HG03196 (cell line): ENCODE data around the gene RPGRIP1L.

ENCODE experiments used
- ATAC-seq: cut with Tn5 transposase; IDR thresholded peaks from one replicate; pipeline ENCODE4 v1.9.1; 2021; ENCODE audit not compliant: unreplicated experiment

Gene RPGRIP1L

DNA sequence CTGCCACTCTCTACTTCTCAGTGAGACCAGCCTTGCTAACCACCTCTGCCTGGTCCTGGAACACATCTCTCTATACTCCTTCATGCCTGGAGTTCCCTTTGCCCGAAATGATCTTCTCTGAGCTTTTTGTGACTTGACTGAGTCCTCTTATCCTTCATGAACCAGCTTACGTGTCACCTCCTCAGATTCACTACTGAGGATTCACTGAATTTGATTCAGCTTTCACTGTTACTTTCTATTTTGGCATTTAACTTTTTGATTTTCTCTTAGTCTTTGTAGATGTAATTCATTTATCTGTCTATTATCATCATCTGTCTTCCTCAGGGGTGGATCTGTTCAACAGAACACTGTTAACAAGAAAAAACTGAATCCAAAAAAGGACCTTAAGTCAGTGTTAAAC is 95.6 kb downstream of the RPGRIP1L start:
- no peak for ATAC-seq

DNA sequence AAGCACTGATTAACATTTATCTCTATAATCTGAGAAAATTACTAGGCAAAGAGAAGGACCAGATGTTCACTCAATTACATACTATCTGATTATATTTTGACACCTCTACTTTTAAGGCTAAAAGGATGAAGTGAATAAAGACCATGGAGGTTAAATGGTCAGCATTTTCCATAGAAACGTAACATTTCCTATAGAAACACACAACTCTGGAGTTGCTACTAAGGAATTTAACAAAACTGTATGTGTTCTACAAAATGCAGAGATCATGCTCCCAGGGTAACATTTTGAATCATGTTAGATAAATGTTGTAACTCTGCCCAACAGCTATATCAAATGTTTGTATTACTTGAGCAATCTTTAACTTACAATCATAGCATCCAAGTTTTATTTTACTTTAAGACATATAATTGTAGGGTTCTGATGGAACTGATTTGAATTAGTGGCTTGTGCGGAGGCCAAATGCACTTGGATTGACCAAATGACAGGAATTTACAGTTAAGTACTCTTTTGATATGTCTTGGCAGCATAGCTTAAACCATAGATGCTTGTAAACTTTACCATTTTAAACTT is 97.7 kb downstream of the RPGRIP1L start:
- ATAC-seq = no peak

DNA sequence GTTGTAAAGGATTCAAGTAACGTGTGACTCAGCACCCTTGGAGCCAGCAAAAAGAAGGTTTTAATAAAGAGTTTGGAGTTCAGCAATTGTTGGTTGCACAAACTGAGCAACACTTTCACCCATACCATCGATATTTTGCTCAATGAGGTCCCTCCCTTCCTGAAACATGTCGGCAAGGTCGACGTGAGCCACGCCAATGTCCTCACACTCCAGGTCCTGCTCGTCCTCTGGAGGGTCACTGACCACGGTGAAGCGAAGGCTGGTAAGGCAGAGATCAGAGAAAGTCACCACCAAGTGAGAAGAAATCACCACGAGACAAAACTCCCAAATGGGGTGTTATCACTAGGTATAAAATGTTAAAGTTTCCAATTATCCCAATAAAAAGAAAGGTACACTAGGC is 98.3 kb downstream of the RPGRIP1L start:
- ATAC-seq = no peak

DNA sequence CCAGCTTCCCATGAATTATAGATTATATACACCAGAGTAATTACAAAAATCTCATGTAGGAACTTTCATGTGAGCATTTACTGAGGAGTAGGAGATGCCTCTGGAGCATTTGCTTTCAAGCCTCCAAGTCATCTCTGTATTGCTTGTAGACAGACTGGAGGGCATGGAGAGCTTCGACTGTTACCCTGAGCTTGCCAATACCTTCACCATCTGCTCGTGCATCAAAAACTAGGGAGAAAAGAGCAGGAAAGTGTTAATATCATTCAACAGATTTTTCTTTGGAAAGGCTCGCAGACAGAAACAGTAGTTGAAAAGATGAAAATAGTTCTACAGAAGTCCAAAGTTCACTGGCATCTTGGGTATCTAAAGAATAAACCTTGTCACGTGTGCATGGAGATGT is 101.7 kb downstream of the RPGRIP1L start:
- ATAC-seq = no peak

DNA sequence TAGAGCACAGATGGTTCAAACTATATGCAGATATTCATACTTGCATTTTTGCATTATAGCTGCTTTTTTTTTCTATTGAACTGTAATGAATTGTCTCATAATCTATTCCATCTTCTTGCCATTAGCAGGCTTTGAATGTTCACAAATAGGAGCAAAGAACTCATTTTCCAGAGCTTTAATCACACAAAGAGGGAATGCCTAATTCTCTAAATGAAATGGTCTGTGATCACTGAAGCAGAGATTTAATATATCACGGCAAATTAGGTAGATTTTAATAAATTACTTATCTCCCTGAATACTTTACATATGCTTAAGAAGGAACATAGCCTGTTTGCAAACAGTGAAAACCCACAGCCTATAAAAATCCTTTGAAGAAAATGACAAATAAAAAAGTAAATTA is 103.0 kb downstream of the RPGRIP1L start:
- no peak for ATAC-seq

DNA sequence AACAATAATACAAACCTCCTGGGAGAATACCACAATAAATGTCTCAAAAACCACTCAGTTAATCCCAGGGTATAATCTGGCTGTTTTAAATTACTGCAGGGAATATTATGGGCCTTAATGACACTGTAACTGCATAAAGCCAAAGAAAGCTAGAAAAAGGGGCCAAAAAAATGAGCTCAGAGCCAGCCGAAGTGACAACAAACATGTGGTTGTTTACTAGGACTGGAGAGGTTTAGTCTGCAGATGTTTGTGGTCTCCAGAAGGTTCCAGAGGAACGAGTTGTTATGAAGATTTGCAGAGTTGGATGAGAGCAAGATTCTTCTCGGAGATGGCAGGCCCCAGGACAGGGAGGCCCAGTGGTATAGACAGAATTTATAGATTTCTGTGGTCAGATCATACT is 103.5 kb downstream of the RPGRIP1L start:
- no peak for ATAC-seq

DNA sequence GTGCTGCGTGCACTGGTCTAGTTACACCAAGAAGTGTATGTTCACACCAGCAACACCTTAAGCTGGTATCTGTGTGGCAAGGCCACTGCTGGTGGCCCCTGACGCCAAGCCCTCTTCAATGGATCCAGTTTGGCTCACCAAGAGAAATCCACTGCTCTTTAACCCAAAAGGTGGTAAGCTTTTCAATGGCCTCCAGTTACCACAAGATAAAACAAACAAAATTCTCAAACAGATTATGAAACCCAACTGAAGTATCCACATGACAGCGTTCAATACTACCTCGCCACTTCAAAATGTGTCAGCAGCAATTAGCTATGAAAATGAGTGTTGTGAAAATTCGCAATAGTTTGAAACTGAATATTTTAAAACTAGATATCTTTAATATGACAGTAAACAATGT is 104.1 kb downstream of the RPGRIP1L start:
- no peak for ATAC-seq

DNA sequence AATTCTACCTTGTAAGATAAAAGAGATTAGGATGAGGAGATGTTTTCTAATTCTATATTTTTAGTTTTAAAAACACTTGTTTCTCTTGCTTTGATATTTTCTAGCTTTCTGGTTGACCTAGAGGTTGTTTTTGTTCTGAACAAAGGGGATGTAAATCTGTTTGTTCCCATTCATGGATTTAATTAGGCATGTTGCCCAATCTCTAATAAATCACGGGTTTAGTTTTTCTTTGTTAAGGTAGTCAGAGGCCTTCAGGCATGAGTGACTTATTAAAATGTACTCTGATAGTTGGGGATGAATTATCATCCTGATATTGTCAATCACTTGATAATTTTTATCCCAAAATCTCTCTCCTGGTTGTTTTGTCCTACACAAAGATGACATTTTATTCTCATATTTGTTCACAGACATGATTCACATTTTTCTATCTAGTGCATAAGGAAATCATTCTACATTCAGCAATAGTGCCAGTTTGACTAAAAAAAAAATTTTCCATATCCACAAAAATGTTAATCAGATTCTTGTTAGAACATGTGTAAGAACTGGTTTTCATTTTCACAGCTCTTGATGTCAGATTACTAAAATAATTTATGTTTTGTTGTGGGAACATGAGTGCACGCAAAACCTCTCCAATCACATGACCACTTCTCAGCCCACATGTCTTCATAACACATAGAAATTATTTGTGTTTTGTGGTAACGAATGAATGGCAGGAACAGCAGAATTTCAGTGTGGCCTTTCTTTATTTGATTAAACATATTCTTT is 105.0 kb downstream of the RPGRIP1L start:
- no peak for ATAC-seq

DNA sequence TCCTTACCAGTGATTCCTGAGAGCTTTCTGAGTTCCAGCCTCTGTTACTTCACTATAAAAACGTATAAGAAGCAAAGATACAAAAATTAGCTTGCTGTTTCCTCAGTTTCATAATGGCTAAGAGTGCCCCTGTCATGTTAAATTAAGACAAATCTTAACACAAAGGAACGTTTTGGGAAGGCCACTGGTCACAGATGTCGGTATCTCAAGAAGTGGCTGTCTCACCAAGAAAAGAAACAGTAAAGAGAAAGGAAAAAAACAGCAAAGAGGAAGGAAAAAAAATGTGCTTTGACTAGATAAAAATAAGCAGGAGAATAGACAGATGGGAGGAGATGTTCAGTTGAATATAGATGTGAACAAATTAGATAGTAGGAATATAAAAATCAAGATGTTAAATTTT is 105.9 kb downstream of the RPGRIP1L start:
- ATAC-seq = no peak

DNA sequence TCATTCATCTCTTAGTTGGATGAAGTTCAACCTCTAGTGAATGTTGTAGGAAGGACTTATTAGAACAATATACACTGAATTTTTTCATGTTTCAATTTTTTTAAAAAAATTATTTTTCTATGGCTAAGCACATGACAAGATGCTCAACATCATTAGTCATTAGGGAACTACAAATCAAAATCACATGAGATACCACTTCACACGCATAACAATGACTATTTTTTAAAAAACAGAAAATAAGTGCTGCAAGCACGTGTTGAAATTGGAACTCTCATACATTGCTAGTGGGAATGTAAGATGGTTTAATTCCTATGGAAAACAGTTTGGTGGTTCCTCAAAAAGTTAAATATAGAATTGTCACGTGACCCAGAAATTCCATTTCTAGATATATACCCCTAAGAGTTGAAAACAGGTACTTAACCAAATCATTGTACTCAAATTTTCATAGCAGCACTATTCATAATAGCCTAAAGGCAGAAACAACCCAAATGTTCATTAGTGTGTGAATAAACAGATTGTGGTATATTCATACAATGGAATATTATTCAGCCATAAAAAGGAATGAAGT is 115.5 kb downstream of the RPGRIP1L start:
- ATAC-seq = no peak

DNA sequence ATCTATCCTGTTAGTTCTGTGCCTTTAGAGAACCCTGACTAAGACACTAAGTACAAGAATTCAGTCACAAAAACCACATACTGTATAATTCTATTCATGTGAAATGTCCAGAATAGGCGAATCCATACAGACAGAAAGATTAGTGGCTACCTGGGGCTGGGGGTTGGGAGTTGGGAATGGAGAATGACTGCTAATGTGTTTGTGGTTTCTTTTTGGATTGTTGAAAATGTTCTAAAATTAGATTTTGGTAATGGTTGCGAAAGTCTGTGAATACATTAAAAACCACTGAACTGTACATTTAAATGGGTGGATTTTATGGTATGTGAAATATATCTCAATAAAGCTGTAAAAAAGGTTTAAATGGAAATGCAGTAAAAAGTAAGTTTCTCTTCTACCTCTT is 120.3 kb downstream of the RPGRIP1L start:
- no peak for ATAC-seq

DNA sequence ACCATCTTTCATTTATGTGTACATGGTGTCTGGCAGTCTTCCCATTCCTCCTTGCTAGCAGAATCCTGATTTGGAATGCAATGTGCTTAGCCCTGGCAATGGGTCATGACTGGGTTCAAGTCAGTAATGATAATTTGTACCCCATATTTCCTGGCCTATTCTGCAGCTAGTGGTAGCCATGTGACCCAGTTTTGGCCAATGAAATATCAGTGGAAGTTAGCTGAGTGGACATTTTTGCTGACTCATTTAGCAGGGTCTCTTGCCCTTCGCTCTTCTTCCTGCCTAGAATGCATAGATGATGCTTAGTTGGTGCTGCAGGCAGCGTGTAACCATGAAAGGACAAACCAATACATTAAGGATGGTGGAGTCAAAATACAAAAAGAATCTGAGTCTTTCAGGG is 121.9 kb downstream of the RPGRIP1L start:
- ATAC-seq = no peak

DNA sequence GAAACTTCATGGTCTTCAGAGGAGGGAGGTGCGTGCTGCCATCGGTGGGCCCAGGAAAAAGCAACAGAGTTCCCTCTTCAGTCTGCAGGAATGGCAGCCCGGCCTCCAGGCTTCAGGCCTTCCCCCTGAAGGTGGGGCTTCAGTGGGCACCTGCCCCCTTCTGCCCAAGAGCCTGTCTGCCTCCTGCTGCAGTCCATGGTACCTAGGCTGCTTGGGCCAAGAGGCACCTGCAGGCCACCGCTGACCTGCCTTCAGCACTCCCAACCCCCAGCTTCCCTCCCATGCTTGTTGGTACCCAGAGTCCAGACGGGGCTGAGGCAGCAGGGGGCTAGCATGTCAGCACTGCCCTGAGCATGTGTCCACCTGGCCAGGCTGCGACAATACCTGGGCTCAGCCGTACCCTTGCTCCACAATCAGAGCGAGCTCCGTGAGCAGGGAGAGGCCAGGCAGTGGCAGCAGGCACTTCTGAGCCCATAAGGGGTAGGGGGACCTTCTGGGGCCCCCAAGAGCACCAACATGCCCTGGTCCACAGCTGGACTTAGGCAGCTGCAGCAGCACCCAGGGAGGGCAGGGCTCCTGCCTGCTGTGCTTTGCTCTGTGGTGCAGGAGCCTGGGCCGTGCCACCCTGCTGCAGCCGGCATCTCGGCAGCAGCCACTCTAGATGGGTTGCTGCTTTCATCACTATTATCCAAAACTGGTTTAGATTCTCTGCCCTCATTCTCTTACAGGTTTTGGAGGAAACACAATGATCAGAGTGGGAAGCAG is 123.4 kb downstream of the RPGRIP1L start:
- ATAC-seq = no peak

DNA sequence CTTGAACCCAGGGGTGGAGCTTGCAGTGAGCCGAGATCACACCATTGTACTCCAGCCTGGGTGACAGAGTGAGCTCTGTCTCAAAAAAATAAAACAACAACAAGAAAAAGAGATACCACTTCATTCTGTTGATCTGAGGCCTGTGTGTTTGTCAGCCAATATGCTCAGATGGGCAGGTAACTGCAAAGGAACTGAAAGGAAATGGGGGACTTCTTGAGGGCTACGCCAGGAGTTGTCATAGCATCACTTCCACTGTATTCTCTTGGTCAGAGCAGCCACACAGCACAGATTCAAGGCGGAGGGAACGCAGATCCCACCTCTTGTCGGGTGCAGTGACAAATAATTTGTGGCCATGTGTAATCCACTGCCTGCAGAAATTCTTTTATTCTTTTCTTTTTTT is 126.8 kb downstream of the RPGRIP1L start:
- no peak for ATAC-seq

DNA sequence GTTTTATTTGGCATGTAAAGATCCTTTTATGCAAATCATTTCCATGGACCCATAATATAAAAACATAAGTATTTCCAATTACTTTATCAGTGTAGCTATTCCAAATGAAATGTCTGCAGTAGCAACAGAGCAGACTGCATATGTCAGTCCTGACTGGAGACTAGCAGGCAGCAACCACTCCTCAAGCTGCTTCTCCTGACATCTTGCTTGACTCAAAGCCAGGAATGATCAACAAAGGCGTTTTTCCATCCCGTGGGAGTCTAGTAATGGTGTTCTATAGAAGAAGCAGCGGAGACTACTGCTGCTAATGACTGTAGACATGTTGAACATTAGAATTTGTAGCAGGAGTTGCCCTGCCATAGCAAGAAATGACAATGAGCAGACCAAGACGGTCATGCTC is 127.4 kb downstream of the RPGRIP1L start:
- ATAC-seq = no peak

DNA sequence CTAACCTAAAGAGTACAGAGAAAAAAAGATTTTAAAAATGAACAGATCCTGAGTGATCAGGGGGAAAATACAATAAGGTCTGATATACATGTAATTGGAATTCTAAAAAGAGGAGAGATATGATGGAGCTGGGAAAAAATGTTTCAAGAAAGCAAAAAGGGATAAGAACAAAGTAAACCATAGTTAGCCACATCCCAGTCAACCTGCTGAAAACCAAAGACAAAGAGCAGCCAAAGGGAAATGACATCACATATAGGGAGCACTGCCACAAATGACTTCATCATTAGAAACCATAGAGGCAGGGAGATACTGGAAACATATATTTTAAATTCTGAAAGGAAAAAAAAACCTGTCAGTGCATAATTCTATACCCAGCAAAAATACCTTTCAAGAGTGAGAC is 131.9 kb downstream of the RPGRIP1L start:
- ATAC-seq = no peak

DNA sequence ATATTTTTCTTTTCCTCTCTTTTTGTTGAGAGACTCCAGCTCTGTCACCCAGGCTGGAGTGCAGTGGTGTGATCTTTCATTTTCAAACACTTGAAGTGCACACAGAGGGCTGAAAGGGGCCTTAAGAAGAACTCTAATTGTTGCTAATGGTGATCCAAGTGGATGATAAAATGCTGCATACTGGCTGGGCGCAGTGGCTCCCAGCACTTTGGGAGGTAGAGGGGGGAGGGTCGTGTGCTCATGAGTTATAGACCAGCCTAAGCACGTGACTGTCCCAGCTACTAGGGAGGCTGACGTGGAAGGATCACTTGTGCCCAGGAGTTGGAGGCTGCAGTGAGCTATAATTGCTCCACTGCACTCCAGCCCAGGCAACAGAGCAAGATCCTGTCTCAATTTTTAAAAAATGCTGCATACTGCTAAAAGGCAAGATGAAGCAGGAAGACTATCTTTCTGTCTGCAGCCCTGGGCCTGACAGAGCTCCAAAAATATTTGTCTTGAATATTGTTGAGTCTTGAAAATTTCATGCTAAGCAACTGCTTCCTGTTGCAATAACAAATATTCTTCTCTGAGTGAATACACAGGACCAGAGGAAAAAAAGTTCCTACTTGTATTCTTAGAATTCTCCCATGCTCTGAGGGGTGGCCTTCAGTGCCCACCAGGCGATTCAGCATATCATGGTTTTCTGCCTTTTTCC is 137.0 kb downstream of the RPGRIP1L start:
- no peak for ATAC-seq

DNA sequence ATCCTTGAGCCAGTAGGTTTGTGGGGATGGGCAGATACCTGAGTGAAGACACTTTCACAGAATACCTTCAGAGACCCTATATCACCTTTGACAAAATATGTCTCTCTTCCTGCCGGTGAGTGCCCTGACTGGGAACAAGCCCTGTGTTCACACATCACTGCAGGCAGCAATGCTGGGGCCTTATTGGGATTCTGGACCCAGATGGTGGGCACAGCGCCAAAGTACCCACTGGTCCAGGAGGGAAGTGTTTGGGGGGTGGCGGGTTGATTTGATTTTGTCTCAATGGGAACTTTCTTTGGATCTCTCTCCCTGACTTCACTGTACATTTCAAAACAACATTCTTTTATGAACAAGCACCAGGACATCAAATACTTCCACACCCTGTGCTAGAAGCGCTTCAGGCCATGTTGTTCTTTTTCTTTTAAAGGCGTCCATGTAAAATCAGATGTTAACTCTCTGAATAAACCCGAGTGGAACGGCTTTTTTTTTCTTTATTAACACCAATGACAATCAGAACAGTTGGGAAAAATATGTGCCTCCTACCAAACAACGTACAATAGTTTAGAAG is 138.3 kb downstream of the RPGRIP1L start:
- no peak for ATAC-seq

DNA sequence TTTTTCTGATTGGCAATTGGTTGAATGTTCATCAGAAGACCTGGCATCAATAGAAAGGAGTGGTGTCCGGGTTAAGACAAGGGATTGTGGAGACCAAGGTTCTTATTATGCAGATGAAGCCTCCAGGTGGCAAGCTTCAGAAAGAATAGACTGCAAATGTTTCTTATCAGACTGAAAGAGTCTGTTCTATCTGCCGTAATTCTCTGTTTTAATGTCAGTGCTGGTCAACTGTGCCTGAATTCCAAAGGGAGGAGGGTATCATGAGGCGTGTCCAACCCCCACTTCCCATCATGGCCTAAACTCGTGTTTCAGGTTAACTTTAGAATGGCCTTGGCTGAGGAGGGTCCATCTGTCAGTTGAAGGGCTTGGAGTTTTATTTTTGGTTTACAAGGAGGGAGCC is 140.2 kb downstream of the RPGRIP1L start:
- ATAC-seq = no peak

DNA sequence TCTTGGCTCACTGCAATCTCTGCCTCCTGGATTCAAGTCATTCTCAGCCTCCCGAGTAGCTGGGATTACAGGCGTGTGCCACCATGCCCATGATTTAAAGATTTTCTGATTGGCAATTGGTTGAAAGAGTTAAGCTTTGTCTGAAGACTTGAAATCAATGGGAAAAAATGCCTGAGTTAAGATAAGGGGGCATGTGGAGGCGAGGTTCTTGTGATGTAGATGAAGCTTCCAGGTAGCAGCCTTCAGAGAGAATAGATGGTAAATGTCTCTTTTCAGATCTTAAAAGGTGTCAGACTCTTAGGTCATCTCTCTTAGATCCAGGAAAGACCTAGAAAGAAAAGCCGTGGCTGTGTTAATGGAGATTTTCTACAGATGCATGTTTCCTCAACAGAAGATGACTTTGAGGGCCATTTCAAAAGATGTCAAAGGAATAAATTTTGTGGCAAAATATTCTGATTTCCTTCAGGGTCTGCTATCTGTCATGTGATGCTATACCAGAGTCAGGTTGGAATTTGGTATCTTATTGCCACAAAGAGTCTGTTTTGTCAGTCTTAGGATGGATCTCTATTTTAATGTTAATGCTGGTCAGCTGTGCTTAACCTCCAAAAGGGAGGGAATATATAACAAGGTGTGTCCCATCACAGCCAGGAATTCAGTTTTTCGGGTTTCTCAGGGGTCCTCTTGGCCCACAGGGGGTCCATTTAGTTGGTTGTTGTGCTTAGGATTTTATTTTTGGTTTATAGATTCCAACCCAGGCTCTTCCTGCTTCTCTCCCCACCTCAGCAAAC is 142.4 kb downstream of the RPGRIP1L start:
- ATAC-seq = no peak
